B cell (primary cell): ENCODE results near the gene STRADB. TPM values are rescaled to one million over a fixed set of nuclear protein-coding genes. Genes with fewer than 3 reads are reported as not detected.

ENCODE experiments used
- ATAC-seq: fragments of 200-7000 bp; cut with Tn5 transposase; one replicate; pipeline ENCODE4 v1.10.0; 2021; ENCODE audit warnings: low read depth, mild to moderate bottlenecking, moderate number of reproducible peaks, moderate library complexity
- CTCF ChIA-PET: fragments of 350-600 bp; sonication (Branson Sonifier 250); formaldehyde crosslinking; loops from one replicate; lab custom pipeline; 2021; ENCODE audit warnings: antibody characterized with exemption, inconsistent platforms; lab: Charles Lee
- POLR2A ChIA-PET: fragments of 350-600 bp; sonication (Branson Sonifier 250); formaldehyde crosslinking; loops from one replicate; lab custom pipeline; 2021; ENCODE audit warnings: antibody characterized with exemption; lab: Charles Lee
- DNase-seq: peaks from one replicate; pipeline ENCODE4 v3.0.0; 2013
- H2AFZ ChIP-seq: 2 replicates; pipeline ENCODE4 v1.6.1; 2012; ENCODE audit warnings: mild to moderate bottlenecking, low read depth, low read length; ENCODE audit not compliant: insufficient read depth, poor library complexity, severe bottlenecking
- H3K27ac ChIP-seq, 2 donors: 1 replicate in 1 of 2; 2 replicates in 1 of 2; pipeline ENCODE4 v1.5.1; 2012 to 2013; ENCODE audit warnings: low read length in 2 of 2, mild to moderate bottlenecking in 2 of 2, moderate library complexity in 1 of 2
- H3K27me3 ChIP-seq, 4 experiments: fragments of 200-600 bp in 1 of 4; sonication (generic) in 1 of 4; replicated peaks in 1 of 4; 1 replicate in 2 of 4; 2 replicates in 2 of 4; pipeline versions ENCODE4 v1.6.1 to v1.7.0; 2013 to 2016; ENCODE audit warnings: low read length in 3 of 4, mild to moderate bottlenecking in 2 of 4, mixed read lengths in 1 of 4, moderate library complexity in 1 of 4; ENCODE audit not compliant: insufficient read depth in 4 of 4, control insufficient read depth in 3 of 4; ENCODE audit errors: control extremely low read depth in 1 of 4
- H3K36me3 ChIP-seq, 2 experiments: replicated peaks in 1 of 2; 1 replicate in 1 of 2; 2 replicates in 1 of 2; pipeline versions ENCODE4 v1.6.1 to v1.7.1; 2013; ENCODE audit warnings: low read length in 1 of 2; ENCODE audit not compliant: insufficient read depth in 2 of 2, control insufficient read depth in 1 of 2; ENCODE audit errors: control extremely low read depth in 1 of 2, extremely low read depth in 1 of 2
- H3K4me1 ChIP-seq, 2 donors: fragments of 200-600 bp in 1 of 2; sonication (generic) in 1 of 2; 1 replicate in 1 of 2; 2 replicates in 1 of 2; pipeline versions ENCODE4 v1.5.1 to v1.6.1; 2013 to 2017; ENCODE audit warnings: low read length in 2 of 2; ENCODE audit not compliant: control insufficient read depth in 2 of 2, insufficient read depth in 2 of 2
- H3K4me2 ChIP-seq: replicated peaks from 2 replicates; pipeline ENCODE3; 2012; ENCODE audit warnings: mild to moderate bottlenecking, low read depth, low read length; ENCODE audit not compliant: poor library complexity, severe bottlenecking
- H3K4me3 ChIP-seq, 5 experiments: fragments of 200-600 bp in 1 of 5; sonication (generic) in 1 of 5; 1 replicate in 3 of 5; 2 replicates in 2 of 5; pipeline versions ENCODE4 v1.5.1 to v1.7.0; 2011 to 2016; ENCODE audit warnings: low read length in 4 of 5, mild to moderate bottlenecking in 4 of 5, low read depth in 2 of 5, control low read depth in 1 of 5, moderate library complexity in 1 of 5; ENCODE audit not compliant: insufficient read depth in 1 of 5; ENCODE audit errors: control extremely low read depth in 1 of 5, extremely low read depth in 1 of 5
- H3K79me2 ChIP-seq: fragments of 200-600 bp; sonication (generic); one replicate; pipeline ENCODE4 v1.6.0; 2016; ENCODE audit warnings: low read length; ENCODE audit not compliant: control insufficient read depth, insufficient read depth
- H3K9ac ChIP-seq: fragments of 200-600 bp; sonication (generic); 2 replicates; pipeline ENCODE4 v1.6.1; 2017; ENCODE audit warnings: mild to moderate bottlenecking, low read length, moderate library complexity
- H3K9me3 ChIP-seq, 3 donors: one replicate each; pipeline versions ENCODE4 v1.6.1 to v1.7.1; 2013; ENCODE audit warnings: low read length in 2 of 3; ENCODE audit not compliant: control insufficient read depth in 2 of 3, insufficient read depth in 1 of 3; ENCODE audit errors: control extremely low read depth in 1 of 3
- H4K20me1 ChIP-seq: 2 replicates; pipeline ENCODE4 v1.6.0; 2012; ENCODE audit warnings: mild to moderate bottlenecking, low read length; ENCODE audit not compliant: insufficient read depth, control insufficient read depth, poor library complexity, severe bottlenecking
- H3K27ac Mint-ChIP-seq: one replicate; pipeline ENCODE4 v1.8.0; 2021; ENCODE audit warnings: mixed read lengths
- H3K27me3 Mint-ChIP-seq: one replicate; pipeline ENCODE4 v1.8.0; 2021; ENCODE audit warnings: mixed read lengths
- H3K4me1 Mint-ChIP-seq: one replicate; pipeline ENCODE4 v1.8.0; 2021; ENCODE audit warnings: mixed read lengths
- H3K4me3 Mint-ChIP-seq: one replicate; pipeline ENCODE4 v1.8.0; 2021; ENCODE audit warnings: mixed read lengths
- H3K9me3 Mint-ChIP-seq: one replicate; pipeline ENCODE4 v1.8.0; 2022; ENCODE audit warnings: mixed read lengths; ENCODE audit not compliant: insufficient read depth
- EZH2 ChIP-seq: IDR thresholded peaks from 2 replicates; pipeline ENCODE4 v1.6.1; 2012; ENCODE audit warnings: borderline replicate concordance, low read depth, mild to moderate bottlenecking, moderate library complexity, low read length; ENCODE audit not compliant: insufficient read depth, poor library complexity, severe bottlenecking
- WGBS: methylation state at CpG from one replicate; pipeline ENCODE4 v1.1.5; 2013; ENCODE audit warnings: missing lambda C conversion rate; ENCODE audit not compliant: insufficient coverage; 5-methylcytosine and 5-hydroxymethylcytosine counted together
- intact Hi-C: fragments of 100-400 bp; cut with micrococcal nuclease; formaldehyde crosslinking; loops from one replicate; pipeline ENCODE4 v1.10.0; 2022
- polyA plus RNA-seq: library from polyadenylated mRNA; depleted of rRNA; stranded (reverse); fragments of >200 nt; gene quantifications from 2 replicates; pipeline ENCODE4 v1.2.3, GENCODE V29; 2012
- total RNA-seq, 2 donors: library from RNA; stranded (reverse); fragments of 120-200 nt in 1 of 2; gene quantifications; 1 replicate in 1 of 2; 2 replicates in 1 of 2; pipeline versions ENCODE4 v1.2.3 to v1.2.4, GENCODE V29; 2013 to 2022
- TF ChIP-seq, protein P1 (sequence below): fragments of 200-600 bp; IDR thresholded peaks from one replicate; pipeline ENCODE4 v1.8.0; 2022; ENCODE audit warnings: antibody characterized with exemption, mild to moderate bottlenecking

The STRADB gene
- total and polyA plus RNA-seq, 2 donors (not counting 1 experiment from before 2014, with no cell fraction given), result 17.2 to 17.5 TPM

DNA sequence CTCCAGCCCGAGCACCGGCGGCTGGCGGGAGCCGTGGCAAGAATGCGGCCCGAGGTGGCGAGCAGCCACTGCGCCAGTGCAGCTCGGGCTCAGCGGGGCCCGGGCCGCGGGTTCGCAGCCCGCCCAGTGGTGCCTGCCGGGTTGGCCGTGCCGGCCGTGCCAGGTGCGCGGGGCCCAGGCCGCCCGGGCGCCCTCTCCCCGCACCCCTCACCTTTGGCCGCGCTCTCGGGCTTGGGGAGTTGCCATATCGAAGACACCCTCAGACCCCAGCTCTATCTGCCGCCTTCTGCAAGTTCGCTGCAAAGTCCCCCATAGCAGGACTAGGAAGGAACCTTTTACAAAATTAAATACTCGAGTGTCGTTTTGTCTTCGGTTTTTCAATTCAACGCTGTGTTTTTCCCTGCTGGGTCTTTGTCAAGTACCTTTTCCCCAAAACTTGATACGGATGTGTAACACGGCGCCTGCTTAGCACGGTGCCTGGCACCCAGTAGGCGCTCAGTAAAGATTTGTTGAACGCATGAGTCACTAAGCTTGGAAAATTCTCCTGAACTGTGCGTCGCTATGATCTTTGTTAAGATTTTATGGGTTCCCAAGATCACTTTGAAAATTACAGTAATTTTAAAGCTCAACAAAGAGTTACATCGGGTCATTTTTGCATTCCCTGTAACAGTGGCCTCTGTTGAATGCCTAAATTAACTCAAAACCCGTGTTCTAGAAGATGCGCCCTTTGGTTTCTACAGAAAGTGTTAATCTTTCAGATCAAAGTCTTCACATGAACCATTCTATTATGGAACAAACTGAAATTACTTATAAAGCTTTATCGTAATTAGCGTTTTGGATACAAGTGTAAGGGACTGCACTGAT is 750 bp downstream of the STRADB start:
- Histone ChIP-seq H3K36me3 (peaks cover 0 to 12% of the 10 kb centered on the region in 2 experiments), H3K4me1 (peaks cover 34 to 37% of the 10 kb centered on the region in 2 donors), H3K79me2 (peaks cover 47% of the 10 kb centered on the region), H3K9me3 (no peaks in the 10 kb centered on the region), H2AFZ (peak overlapping the region; percentile 83), H3K4me3 (peak overlapping the region; percentile 46 to 94 (median 69)), H4K20me1 (no peaks in the 10 kb centered on the region), H3K9ac (peak overlapping the region; percentile 82), H3K4me2 (peak overlapping the region; percentile 83), H3K27me3 (no peaks in the 10 kb centered on the region), H3K27ac (peak overlapping the region in 1 of 2 donors; percentile 88)
- DNase-seq (no peak), ATAC-seq (no peak)
- no peak for TF ChIP-seq EZH2
- TF ChIP-seq, protein P1, sequence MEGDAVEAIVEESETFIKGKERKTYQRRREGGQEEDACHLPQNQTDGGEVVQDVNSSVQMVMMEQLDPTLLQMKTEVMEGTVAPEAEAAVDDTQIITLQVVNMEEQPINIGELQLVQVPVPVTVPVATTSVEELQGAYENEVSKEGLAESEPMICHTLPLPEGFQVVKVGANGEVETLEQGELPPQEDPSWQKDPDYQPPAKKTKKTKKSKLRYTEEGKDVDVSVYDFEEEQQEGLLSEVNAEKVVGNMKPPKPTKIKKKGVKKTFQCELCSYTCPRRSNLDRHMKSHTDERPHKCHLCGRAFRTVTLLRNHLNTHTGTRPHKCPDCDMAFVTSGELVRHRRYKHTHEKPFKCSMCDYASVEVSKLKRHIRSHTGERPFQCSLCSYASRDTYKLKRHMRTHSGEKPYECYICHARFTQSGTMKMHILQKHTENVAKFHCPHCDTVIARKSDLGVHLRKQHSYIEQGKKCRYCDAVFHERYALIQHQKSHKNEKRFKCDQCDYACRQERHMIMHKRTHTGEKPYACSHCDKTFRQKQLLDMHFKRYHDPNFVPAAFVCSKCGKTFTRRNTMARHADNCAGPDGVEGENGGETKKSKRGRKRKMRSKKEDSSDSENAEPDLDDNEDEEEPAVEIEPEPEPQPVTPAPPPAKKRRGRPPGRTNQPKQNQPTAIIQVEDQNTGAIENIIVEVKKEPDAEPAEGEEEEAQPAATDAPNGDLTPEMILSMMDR, result peak; percentile 2
- H3K4me3 Mint-ChIP-seq, result peak overlapping the region; percentile 90
- H3K4me1 Mint-ChIP-seq, result peaks cover 35% of the 10 kb centered on the region
- ChIA-PET POLR2A (interaction anchor here (0.6 to 2.2 kb wide), 8 partner anchors 191 to 1570 kb away, joined by 3 to 8 read pairs (median 6); partner anchors contain the start of genes ALS2, CLK1, NIF3L1 and PPIL3), CTCF (interaction anchor here (0.6 to 2.0 kb wide), 5 partner anchors 58 to 496 kb away, joined by 3 to 5 read pairs (median 4); partner anchors contain the start of gene CASP10)
- intact Hi-C loops, result loop anchor here (5.0 to 10.0 kb wide), 4 partner anchors 123 to 1785 kb away; partner anchors contain the start of genes CYP20A1, FZD7, MAIP1 and TYW5
- H3K27me3 Mint-ChIP-seq, result no peaks in the 10 kb centered on the region
- 5% methylated on average over 43 of the region's 49 CpGs for WGBS
- no peaks in the 10 kb centered on the region for H3K9me3 Mint-ChIP-seq
- peak overlapping the region; percentile 88 for H3K27ac Mint-ChIP-seq
